WTC11 (cell line): ENCODE measurements around the gene AFF3. TPM values are rescaled to one million over a fixed set of nuclear protein-coding genes. Genes with fewer than 3 reads are reported as not detected.

Experiments
- ATAC-seq: fragments of 200-7000 bp; cut with Tn5 transposase; 2 replicates; pipeline ENCODE4 v1.10.0; 2021; ENCODE audit warnings: mild to moderate bottlenecking, moderate library complexity
- CTCF ChIA-PET: fragments of 300-600 bp; sonication (Branson Sonifier 250); formaldehyde crosslinking; loops from one replicate; lab custom pipeline; 2021; ENCODE audit warnings: antibody characterized with exemption; lab: Charles Lee
- POLR2A ChIA-PET: fragments of 350-600 bp; sonication (Branson Sonifier 250); formaldehyde crosslinking; loops from one replicate; lab custom pipeline; 2021; ENCODE audit warnings: antibody characterized with exemption; lab: Charles Lee
- DNase-seq: peaks from one replicate; pipeline ENCODE4 v3.0.0; 2021; ENCODE audit warnings: low spot score
- H3K27ac Mint-ChIP-seq: 2 replicates; pipeline ENCODE4 v1.8.0; 2021; ENCODE audit warnings: mixed read lengths
- H3K27me3 Mint-ChIP-seq: 2 replicates; pipeline ENCODE4 v1.8.0; 2021; ENCODE audit warnings: low read depth, mild to moderate bottlenecking, moderate library complexity, mixed read lengths
- H3K36me3 Mint-ChIP-seq: 2 replicates; pipeline ENCODE4 v1.8.0; 2021; ENCODE audit warnings: mixed read lengths
- H3K4me1 Mint-ChIP-seq: 2 replicates; pipeline ENCODE4 v1.8.0; 2022; ENCODE audit warnings: mixed read lengths
- H3K4me3 Mint-ChIP-seq: 2 replicates; pipeline ENCODE4 v1.8.0; 2021; ENCODE audit warnings: mild to moderate bottlenecking, moderate library complexity, mixed read lengths
- H3K9me3 Mint-ChIP-seq: 2 replicates; pipeline ENCODE4 v1.8.0; 2021; ENCODE audit warnings: mixed read lengths
- ATF1 ChIP-seq: sonication (generic); formaldehyde crosslinking; IDR thresholded peaks from 2 replicates; pipeline ENCODE4 v1.8.1; 2023; ENCODE audit warnings: mild to moderate bottlenecking, moderate library complexity, missing genetic modification reagents
- ATF3 ChIP-seq: sonication (generic); formaldehyde crosslinking; conservative IDR thresholded peaks from 2 replicates; pipeline ENCODE4 v1.8.1; 2022; ENCODE audit warnings: mild to moderate bottlenecking, missing genetic modification reagents
- CREB1 ChIP-seq: sonication (generic); formaldehyde crosslinking; IDR thresholded peaks from 2 replicates; pipeline ENCODE4 v1.8.0; 2023; ENCODE audit warnings: mild to moderate bottlenecking, missing genetic modification reagents
- ETV6 ChIP-seq: sonication (generic); formaldehyde crosslinking; IDR thresholded peaks from 2 replicates; pipeline ENCODE4 v1.8.1; 2022; ENCODE audit warnings: mild to moderate bottlenecking, missing genetic modification reagents
- HMGXB4 ChIP-seq: sonication (generic); formaldehyde crosslinking; IDR thresholded peaks from 2 replicates; pipeline ENCODE4 v1.8.1; 2023; ENCODE audit warnings: mild to moderate bottlenecking, moderate library complexity, missing genetic modification reagents
- IRF2 ChIP-seq: sonication (generic); formaldehyde crosslinking; IDR thresholded peaks from 2 replicates; pipeline ENCODE4 v1.8.0; 2022; ENCODE audit warnings: low read depth, missing genetic modification reagents, borderline replicate concordance
- JUN ChIP-seq: sonication (generic); formaldehyde crosslinking; IDR thresholded peaks from 2 replicates; pipeline ENCODE4 v1.8.0; 2023; ENCODE audit warnings: mild to moderate bottlenecking, missing genetic modification reagents
- NFATC4 ChIP-seq: fragments of 250-450 bp; sonication (Bioruptor Pico); IDR thresholded peaks from 2 replicates; pipeline ENCODE4 v1.9.0; 2021; ENCODE audit warnings: mild to moderate bottlenecking
- TEAD1 ChIP-seq: sonication (generic); formaldehyde crosslinking; IDR thresholded peaks from 2 replicates; pipeline ENCODE4 v1.8.0; 2022; ENCODE audit warnings: mild to moderate bottlenecking, missing genetic modification reagents
- TP53 ChIP-seq: sonication (generic); formaldehyde crosslinking; IDR thresholded peaks from 2 replicates; pipeline ENCODE4 v1.8.1; 2023; ENCODE audit warnings: mild to moderate bottlenecking, missing genetic modification reagents
- USF2 ChIP-seq: sonication (generic); formaldehyde crosslinking; IDR thresholded peaks from 2 replicates; pipeline ENCODE4 v1.8.1; 2023; ENCODE audit warnings: mild to moderate bottlenecking, missing genetic modification reagents, moderate library complexity
- ZBTB21 ChIP-seq: sonication (generic); formaldehyde crosslinking; IDR thresholded peaks from 2 replicates; pipeline ENCODE4 v1.8.1; 2023; ENCODE audit warnings: mild to moderate bottlenecking, missing genetic modification reagents, borderline replicate concordance
- ZNF219 ChIP-seq: sonication (generic); formaldehyde crosslinking; IDR thresholded peaks from 2 replicates; pipeline ENCODE4 v1.8.0; 2023; ENCODE audit warnings: missing genetic modification reagents, mild to moderate bottlenecking, borderline replicate concordance
- ZNF232 ChIP-seq: sonication (generic); formaldehyde crosslinking; IDR thresholded peaks from 2 replicates; pipeline ENCODE4 v1.8.0; 2022; ENCODE audit warnings: mild to moderate bottlenecking, missing genetic modification reagents
- ZNF532 ChIP-seq: fragments of 250-450 bp; sonication (Bioruptor Pico); IDR thresholded peaks from 2 replicates; pipeline ENCODE4 v1.9.0; 2021; ENCODE audit warnings: mild to moderate bottlenecking, borderline replicate concordance
- total RNA-seq: library from RNA; stranded (reverse); gene quantifications from 3 replicates; pipeline ENCODE4 v1.2.3, GENCODE V29; 2021
- TF ChIP-seq, protein P1 (sequence below): fragments of 250-450 bp; sonication (Bioruptor Pico); IDR thresholded peaks from 2 replicates; pipeline ENCODE4 v1.9.0; 2021; ENCODE audit warnings: mild to moderate bottlenecking
- TF ChIP-seq, protein P2 (sequence below): sonication (generic); formaldehyde crosslinking; IDR thresholded peaks from 2 replicates; pipeline ENCODE4 v1.8.0; 2022; ENCODE audit warnings: mild to moderate bottlenecking, missing genetic modification reagents
- TF ChIP-seq, protein P3 (sequence below): sonication (generic); formaldehyde crosslinking; IDR thresholded peaks from 2 replicates; pipeline ENCODE4 v1.8.0; 2022; ENCODE audit warnings: mild to moderate bottlenecking, missing genetic modification reagents
- TF ChIP-seq, protein P4 (sequence below): sonication (generic); formaldehyde crosslinking; IDR thresholded peaks from 2 replicates; pipeline ENCODE4 v1.8.0; 2022; ENCODE audit warnings: mild to moderate bottlenecking, missing genetic modification reagents

Gene AFF3
- total RNA-seq, 1 experiment from 2014 or later = 1.2 TPM

DNA sequence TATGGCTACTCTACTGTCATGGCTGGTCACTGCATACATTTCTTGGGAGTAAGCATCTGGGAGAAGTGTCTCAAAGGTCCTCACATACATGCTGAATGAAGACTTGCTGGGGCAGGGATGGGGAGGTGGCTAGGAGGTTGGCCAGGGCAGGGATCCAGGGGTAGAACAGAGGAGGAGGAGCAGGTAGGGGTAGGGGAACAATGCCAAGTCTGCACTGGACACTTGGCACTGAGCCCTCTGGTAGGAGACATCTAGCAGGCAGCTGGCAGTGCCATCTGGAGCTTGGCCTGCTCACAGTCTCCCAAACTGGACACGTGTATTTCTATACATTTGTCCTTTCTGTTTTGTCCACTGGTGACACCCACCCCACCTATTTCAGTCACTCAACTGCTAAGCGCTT is 589.9 kb downstream of the AFF3 start (continued):
- TF ChIP-seq, protein P1, sequence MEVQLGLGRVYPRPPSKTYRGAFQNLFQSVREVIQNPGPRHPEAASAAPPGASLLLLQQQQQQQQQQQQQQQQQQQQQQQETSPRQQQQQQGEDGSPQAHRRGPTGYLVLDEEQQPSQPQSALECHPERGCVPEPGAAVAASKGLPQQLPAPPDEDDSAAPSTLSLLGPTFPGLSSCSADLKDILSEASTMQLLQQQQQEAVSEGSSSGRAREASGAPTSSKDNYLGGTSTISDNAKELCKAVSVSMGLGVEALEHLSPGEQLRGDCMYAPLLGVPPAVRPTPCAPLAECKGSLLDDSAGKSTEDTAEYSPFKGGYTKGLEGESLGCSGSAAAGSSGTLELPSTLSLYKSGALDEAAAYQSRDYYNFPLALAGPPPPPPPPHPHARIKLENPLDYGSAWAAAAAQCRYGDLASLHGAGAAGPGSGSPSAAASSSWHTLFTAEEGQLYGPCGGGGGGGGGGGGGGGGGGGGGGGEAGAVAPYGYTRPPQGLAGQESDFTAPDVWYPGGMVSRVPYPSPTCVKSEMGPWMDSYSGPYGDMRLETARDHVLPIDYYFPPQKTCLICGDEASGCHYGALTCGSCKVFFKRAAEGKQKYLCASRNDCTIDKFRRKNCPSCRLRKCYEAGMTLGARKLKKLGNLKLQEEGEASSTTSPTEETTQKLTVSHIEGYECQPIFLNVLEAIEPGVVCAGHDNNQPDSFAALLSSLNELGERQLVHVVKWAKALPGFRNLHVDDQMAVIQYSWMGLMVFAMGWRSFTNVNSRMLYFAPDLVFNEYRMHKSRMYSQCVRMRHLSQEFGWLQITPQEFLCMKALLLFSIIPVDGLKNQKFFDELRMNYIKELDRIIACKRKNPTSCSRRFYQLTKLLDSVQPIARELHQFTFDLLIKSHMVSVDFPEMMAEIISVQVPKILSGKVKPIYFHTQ = no peak
- TF ChIP-seq ATF1 (CRISPR knock-in tag) (no peak), ZNF232 (CRISPR knock-in tag) (no peak), TEAD1 (no peak)
- TF ChIP-seq, all 79 proteins: peak for 0

DNA sequence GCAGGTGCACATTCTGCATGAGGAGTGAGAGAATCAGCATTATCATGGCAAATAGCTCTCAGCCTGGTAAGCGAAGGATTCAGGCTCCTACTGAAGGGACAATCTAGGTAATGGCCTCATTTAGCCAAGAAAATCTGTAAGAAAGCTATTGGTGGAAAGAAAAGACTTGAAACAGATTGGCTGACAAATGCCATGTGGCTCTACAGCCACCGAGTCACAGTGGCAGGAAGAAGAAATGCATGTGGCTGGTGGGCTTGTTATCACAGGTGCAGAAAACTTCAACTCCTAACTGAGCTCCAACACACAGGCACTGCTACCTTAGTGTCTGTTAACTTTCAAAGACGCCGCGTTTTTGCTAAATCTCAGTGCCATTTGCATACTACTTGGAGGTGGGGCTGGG is 592.0 kb downstream of the AFF3 start:
- peaks cover 38% of the 10 kb centered on the region for H3K4me1 Mint-ChIP-seq
- TF ChIP-seq JUN (CRISPR knock-in tag) = no peak
- TF ChIP-seq, protein P2, sequence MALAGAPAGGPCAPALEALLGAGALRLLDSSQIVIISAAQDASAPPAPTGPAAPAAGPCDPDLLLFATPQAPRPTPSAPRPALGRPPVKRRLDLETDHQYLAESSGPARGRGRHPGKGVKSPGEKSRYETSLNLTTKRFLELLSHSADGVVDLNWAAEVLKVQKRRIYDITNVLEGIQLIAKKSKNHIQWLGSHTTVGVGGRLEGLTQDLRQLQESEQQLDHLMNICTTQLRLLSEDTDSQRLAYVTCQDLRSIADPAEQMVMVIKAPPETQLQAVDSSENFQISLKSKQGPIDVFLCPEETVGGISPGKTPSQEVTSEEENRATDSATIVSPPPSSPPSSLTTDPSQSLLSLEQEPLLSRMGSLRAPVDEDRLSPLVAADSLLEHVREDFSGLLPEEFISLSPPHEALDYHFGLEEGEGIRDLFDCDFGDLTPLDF (CRISPR knock-in tag) = no peak
- TF ChIP-seq, protein P3, sequence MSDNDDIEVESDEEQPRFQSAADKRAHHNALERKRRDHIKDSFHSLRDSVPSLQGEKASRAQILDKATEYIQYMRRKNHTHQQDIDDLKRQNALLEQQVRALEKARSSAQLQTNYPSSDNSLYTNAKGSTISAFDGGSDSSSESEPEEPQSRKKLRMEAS (CRISPR knock-in tag) = peak; percentile 47; the same call in 1 of the 2 replicates
- TF ChIP-seq, protein P4, sequence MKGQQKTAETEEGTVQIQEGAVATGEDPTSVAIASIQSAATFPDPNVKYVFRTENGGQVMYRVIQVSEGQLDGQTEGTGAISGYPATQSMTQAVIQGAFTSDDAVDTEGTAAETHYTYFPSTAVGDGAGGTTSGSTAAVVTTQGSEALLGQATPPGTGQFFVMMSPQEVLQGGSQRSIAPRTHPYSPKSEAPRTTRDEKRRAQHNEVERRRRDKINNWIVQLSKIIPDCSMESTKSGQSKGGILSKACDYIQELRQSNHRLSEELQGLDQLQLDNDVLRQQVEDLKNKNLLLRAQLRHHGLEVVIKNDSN (CRISPR knock-in tag) = peak; percentile 70
- no peak for TF ChIP-seq ZNF219 (CRISPR knock-in tag)
- no peak for TF ChIP-seq CREB1 (CRISPR knock-in tag)
- TF ChIP-seq HMGXB4 = no peak
- peak; percentile 60; the same call in 1 of the 2 replicates for TF ChIP-seq USF2
- TF ChIP-seq, all 79 proteins: peak for 3
- POLR2A ChIA-PET = no interaction called here
- Mint-ChIP-seq H3K9me3 (no peaks in the 10 kb centered on the region), H3K27ac (peak overlapping the region; percentile 75; the same call in 1 of the 2 replicates), H3K4me3 (peak overlapping the region; percentile 4; the same call in 1 of the 2 replicates), H3K36me3 (no peaks in the 10 kb centered on the region), H3K27me3 (no peaks in the 10 kb centered on the region)
- no peak for DNase-seq
- CTCF ChIA-PET = interaction anchor here (1.0 to 1.2 kb wide), 3 partner anchors 9 to 712 kb away, joined by 3 to 4 read pairs (median 3); no protein-coding TSS in a partner anchor
- ATAC-seq = peak; percentile 41

GRCh38 chr2:99545604-99546003 is 596.8 kb downstream of the AFF3 start:
- Mint-ChIP-seq H3K4me3 (no peak overlapping the region), H3K27me3 (no peaks in the 10 kb centered on the region), H3K9me3 (no peaks in the 10 kb centered on the region), H3K36me3 (no peaks in the 10 kb centered on the region), H3K4me1 (peaks cover 18% of the 10 kb centered on the region), H3K27ac (no peak overlapping the region)
- CTCF ChIA-PET = interaction anchor here (1.1 to 1.3 kb wide), 2 partner anchors 14 to 56 kb away, joined by 3 read pairs; partner anchors contain the start of gene REV1
- ATAC-seq = no peak
- no peak for DNase-seq
- POLR2A ChIA-PET = no interaction called here
- TF ChIP-seq NFATC4 (CRISPR knock-in tag) (no peak), ZBTB21 (CRISPR knock-in tag) (no peak), ATF3 (CRISPR knock-in tag) (no peak), TP53 (no peak), ETV6 (no peak), ZNF532 (CRISPR knock-in tag) (no peak), HMGXB4 (no peak), IRF2 (no peak)
